ENCODE data around the gene C9.

The C9 gene

GRCh38 chr5:39249069-39249468, 115.2 kb downstream of the C9 start:
- H3K79me2 ChIP-seq (ENCODE audit: insufficient read depth, low read length), result no peaks in the 10 kb centered on the region
- TF ChIP-seq EZH2 (IDR thresholded peaks at IDR 0.05; ENCODE audit: borderline replicate concordance, low read depth, low read length, severe bottlenecking) (no peak), CTCF (IDR thresholded peaks at IDR 0.05; ENCODE audit: borderline replicate concordance, extremely low read depth, low read length, poor library complexity, severe bottlenecking) (no peak)
- no peak overlapping the region for H3K4me2 ChIP-seq (ENCODE audit: insufficient read depth, low read length)
- no peak for DNase-seq
- ATAC-seq (ENCODE audit: insufficient read depth, low read depth), result no peak
- no peaks in the 10 kb centered on the region for H4K20me1 ChIP-seq (ENCODE audit: insufficient read depth, low read length)
- H3K27me3 ChIP-seq (ENCODE audit: insufficient read depth, low read length, poor library complexity), result no peaks in the 10 kb centered on the region
- no peak overlapping the region for H3K9ac ChIP-seq (ENCODE audit: low read depth, low read length)
- H3K4me3 ChIP-seq (ENCODE audit: low read depth in 1 of 2, low read length in 2 of 2), result no peak overlapping the region
- H3K36me3 ChIP-seq (ENCODE audit: insufficient read depth, low read length), result no peaks in the 10 kb centered on the region
- H3K4me1 ChIP-seq (ENCODE audit: insufficient read depth, low read length), result no peaks in the 10 kb centered on the region
- no peak overlapping the region for H3K27ac ChIP-seq (ENCODE audit: low read length)
- H2AFZ ChIP-seq (ENCODE audit: low read depth, low read length), result no peak overlapping the region
- no peaks in the 10 kb centered on the region for H3K9me3 ChIP-seq (ENCODE audit: insufficient read depth, low read length, severe bottlenecking)

- no peaks in the 10 kb centered on the region for H4K20me1 ChIP-seq (ENCODE audit: insufficient read depth, low read length)
- H3K4me2 ChIP-seq (ENCODE audit: insufficient read depth, low read length), result no peak overlapping the region
- H3K4me3 ChIP-seq (ENCODE audit: low read depth in 1 of 2, low read length in 2 of 2), result no peak overlapping the region
- no peak overlapping the region for H2AFZ ChIP-seq (ENCODE audit: low read depth, low read length)
- H3K4me1 ChIP-seq (ENCODE audit: insufficient read depth, low read length), result no peaks in the 10 kb centered on the region
- no peak overlapping the region for H3K27ac ChIP-seq (ENCODE audit: low read length)
- ATAC-seq (ENCODE audit: insufficient read depth, low read depth) (no peak), DNase-seq (no peak)
- H3K9ac ChIP-seq (ENCODE audit: low read depth, low read length), result no peak overlapping the region
- no peaks in the 10 kb centered on the region for H3K36me3 ChIP-seq (ENCODE audit: insufficient read depth, low read length)
- no peaks in the 10 kb centered on the region for H3K9me3 ChIP-seq (ENCODE audit: insufficient read depth, low read length, severe bottlenecking)
- no peaks in the 10 kb centered on the region for H3K27me3 ChIP-seq (ENCODE audit: insufficient read depth, low read length, poor library complexity)
- no peak for TF ChIP-seq CTCF (IDR thresholded peaks at IDR 0.05; ENCODE audit: borderline replicate concordance, extremely low read depth, low read length, poor library complexity, severe bottlenecking)
- no peak for TF ChIP-seq EZH2 (IDR thresholded peaks at IDR 0.05; ENCODE audit: borderline replicate concordance, low read depth, low read length, severe bottlenecking)
- H3K79me2 ChIP-seq (ENCODE audit: insufficient read depth, low read length), result no peaks in the 10 kb centered on the region
Observed at GRCh38 chr5:39240750-39241149, 123.5 kb downstream of the C9 start.

GRCh38 chr5:39238366-39239105, 125.8 kb downstream of the C9 start:
- no peaks in the 10 kb centered on the region for H4K20me1 ChIP-seq (ENCODE audit: insufficient read depth, low read length)
- H3K9ac ChIP-seq (ENCODE audit: low read depth, low read length), result no peak overlapping the region
- no peaks in the 10 kb centered on the region for H3K36me3 ChIP-seq (ENCODE audit: insufficient read depth, low read length)
- no peak overlapping the region for H3K4me3 ChIP-seq (ENCODE audit: low read depth in 1 of 2, low read length in 2 of 2)
- H3K9me3 ChIP-seq (ENCODE audit: insufficient read depth, low read length, severe bottlenecking), result no peaks in the 10 kb centered on the region
- H3K4me1 ChIP-seq (ENCODE audit: insufficient read depth, low read length), result no peaks in the 10 kb centered on the region
- TF ChIP-seq EZH2 (IDR thresholded peaks at IDR 0.05; ENCODE audit: borderline replicate concordance, low read depth, low read length, severe bottlenecking) (no peak), CTCF (IDR thresholded peaks at IDR 0.05; ENCODE audit: borderline replicate concordance, extremely low read depth, low read length, poor library complexity, severe bottlenecking) (no peak)
- H3K27me3 ChIP-seq (ENCODE audit: insufficient read depth, low read length, poor library complexity), result no peaks in the 10 kb centered on the region
- DNase-seq, result no peak
- ATAC-seq (ENCODE audit: insufficient read depth, low read depth), result no peak
- H2AFZ ChIP-seq (ENCODE audit: low read depth, low read length), result no peak overlapping the region
- H3K4me2 ChIP-seq (ENCODE audit: insufficient read depth, low read length), result no peak overlapping the region
- H3K27ac ChIP-seq (ENCODE audit: low read length), result no peak overlapping the region
- H3K79me2 ChIP-seq (ENCODE audit: insufficient read depth, low read length), result no peaks in the 10 kb centered on the region
